SK-N-SH treated with all-trans-retinoic acid at 6 μM for 48 hours (cell line): ENCODE data around the gene KRTCAP2.

Experiments
- ARNTL ChIP-seq: fragments of 450-650 bp; formaldehyde crosslinking; IDR thresholded peaks from 2 replicates; pipeline ENCODE4 v1.5.0; 2020; ENCODE audit warnings: low read depth, mild to moderate bottlenecking, moderate library complexity, borderline replicate concordance
- BACH2 ChIP-seq: fragments of 250-450 bp; sonication (Bioruptor Pico); IDR thresholded peaks from 2 replicates; pipeline ENCODE4 v1.9.0; 2021; ENCODE audit warnings: mild to moderate bottlenecking, borderline replicate concordance
- CREB5 ChIP-seq: fragments of 250-450 bp; sonication (Bioruptor Pico); IDR thresholded peaks from 2 replicates; pipeline ENCODE4 v1.5.1; 2020; ENCODE audit warnings: low read depth, mild to moderate bottlenecking, moderate library complexity
- CSRNP3 ChIP-seq: fragments of 250-450 bp; sonication (Bioruptor Pico); IDR thresholded peaks from 2 replicates; pipeline ENCODE4 v1.5.1; 2021; ENCODE audit warnings: mild to moderate bottlenecking, moderate library complexity
- ESRRG ChIP-seq: fragments of 250-450 bp; sonication (Bioruptor Pico); IDR thresholded peaks from 2 replicates; pipeline ENCODE4 v1.6.1; 2021; ENCODE audit warnings: mild to moderate bottlenecking
- GLIS3 ChIP-seq: fragments of 250-450 bp; sonication (Bioruptor Pico); IDR thresholded peaks from 2 replicates; pipeline ENCODE4 v1.5.0; 2020; ENCODE audit warnings: mild to moderate bottlenecking, moderate library complexity
- OSR1 ChIP-seq: fragments of 250-450 bp; sonication (Bioruptor Pico); IDR thresholded peaks from 2 replicates; pipeline ENCODE4 v1.8.0; 2022; ENCODE audit warnings: moderate library complexity, mild to moderate bottlenecking, inconsistent platforms
- PATZ1 ChIP-seq: fragments of 250-450 bp; sonication (Bioruptor Pico); IDR thresholded peaks from 2 replicates; pipeline ENCODE4 v1.8.0; 2020; ENCODE audit warnings: mild to moderate bottlenecking, moderate library complexity, borderline replicate concordance
- PPARA ChIP-seq: fragments of 250-450 bp; sonication (Bioruptor Pico); IDR thresholded peaks from 2 replicates; pipeline ENCODE4 v1.5.0; 2020; ENCODE audit warnings: mild to moderate bottlenecking, borderline replicate concordance
- SNAI2 ChIP-seq: fragments of 250-450 bp; sonication (Bioruptor Pico); IDR thresholded peaks from 2 replicates; pipeline ENCODE4 v1.5.0; 2020; ENCODE audit warnings: mild to moderate bottlenecking, moderate library complexity
- ZNF565 ChIP-seq: fragments of 450-650 bp; formaldehyde crosslinking; conservative IDR thresholded peaks from 2 replicates; pipeline ENCODE4 v1.5.0; 2020; ENCODE audit warnings: low read depth, mild to moderate bottlenecking, moderate library complexity
- ZNF8 ChIP-seq: fragments of 450-650 bp; formaldehyde crosslinking; IDR thresholded peaks from 2 replicates; pipeline ENCODE4 v1.5.0; 2020; ENCODE audit warnings: mild to moderate bottlenecking, moderate library complexity

- TF ChIP-seq GLIS3 (CRISPR knock-in tag) (no peak), SNAI2 (CRISPR knock-in tag) (no peak), PATZ1 (CRISPR knock-in tag) (no peak), CREB5 (no peak), ESRRG (CRISPR knock-in tag) (no peak), CSRNP3 (CRISPR knock-in tag) (no peak), ZNF8 (CRISPR knock-in tag) (no peak), BACH2 (CRISPR knock-in tag) (no peak), ARNTL (CRISPR knock-in tag) (no peak), OSR1 (CRISPR knock-in tag) (no peak), PPARA (no peak), ZNF565 (no peak)
These were observed 34.0 kb upstream of the KRTCAP2 start for GRCh38 chr1:155206891-155207805.
